Glutamatergic neuron (in vitro differentiated cells): ENCODE measurements around the gene MED12L. TPM values are rescaled to one million over a fixed set of nuclear protein-coding genes. Genes with fewer than 3 reads are reported as not detected.

ENCODE experiments used
- DNase-seq: peaks from one replicate; pipeline ENCODE4 v3.0.0; 2022
- H3K27ac Mint-ChIP-seq: one replicate; pipeline ENCODE4 v1.8.0; 2020; ENCODE audit warnings: mild to moderate bottlenecking, mixed read lengths, inconsistent platforms; ENCODE audit not compliant: unreplicated experiment
- H3K27me3 Mint-ChIP-seq: one replicate; pipeline ENCODE4 v1.8.0; 2020; ENCODE audit warnings: mild to moderate bottlenecking, moderate library complexity, mixed read lengths, inconsistent platforms; ENCODE audit not compliant: unreplicated experiment
- H3K36me3 Mint-ChIP-seq: one replicate; pipeline ENCODE4 v1.8.0; 2020; ENCODE audit warnings: mild to moderate bottlenecking, mixed read lengths, inconsistent platforms; ENCODE audit not compliant: unreplicated experiment
- H3K4me1 Mint-ChIP-seq: one replicate; pipeline ENCODE4 v1.8.0; 2020; ENCODE audit warnings: mild to moderate bottlenecking, low read depth, mixed read lengths, inconsistent platforms; ENCODE audit not compliant: unreplicated experiment
- H3K4me3 Mint-ChIP-seq: one replicate; pipeline ENCODE4 v1.8.0; 2020; ENCODE audit warnings: mild to moderate bottlenecking, mixed read lengths, inconsistent platforms; ENCODE audit not compliant: unreplicated experiment
- H3K9me3 Mint-ChIP-seq: one replicate; pipeline ENCODE4 v1.8.0; 2020; ENCODE audit warnings: mild to moderate bottlenecking, moderate library complexity, mixed read lengths, inconsistent platforms; ENCODE audit not compliant: unreplicated experiment
- CTCF ChIP-seq: fragments of 200-600 bp; sonication (generic); IDR thresholded peaks from one replicate; pipeline ENCODE4 v1.5.0; 2021; ENCODE audit not compliant: partially characterized antibody, unreplicated experiment
- total RNA-seq: library from RNA; stranded (reverse); fragmentation: NEBNext Ultra II Directional; extraction: Animal tissue kit (Norgen Biotek cat#: 25700); gene quantifications from one replicate; pipeline ENCODE4 v1.2.1, GENCODE V29; 2021; ENCODE audit not compliant: unreplicated experiment

The MED12L gene
- total RNA-seq, 1 donor from 2014 or later = 7.8 TPM

DNA sequence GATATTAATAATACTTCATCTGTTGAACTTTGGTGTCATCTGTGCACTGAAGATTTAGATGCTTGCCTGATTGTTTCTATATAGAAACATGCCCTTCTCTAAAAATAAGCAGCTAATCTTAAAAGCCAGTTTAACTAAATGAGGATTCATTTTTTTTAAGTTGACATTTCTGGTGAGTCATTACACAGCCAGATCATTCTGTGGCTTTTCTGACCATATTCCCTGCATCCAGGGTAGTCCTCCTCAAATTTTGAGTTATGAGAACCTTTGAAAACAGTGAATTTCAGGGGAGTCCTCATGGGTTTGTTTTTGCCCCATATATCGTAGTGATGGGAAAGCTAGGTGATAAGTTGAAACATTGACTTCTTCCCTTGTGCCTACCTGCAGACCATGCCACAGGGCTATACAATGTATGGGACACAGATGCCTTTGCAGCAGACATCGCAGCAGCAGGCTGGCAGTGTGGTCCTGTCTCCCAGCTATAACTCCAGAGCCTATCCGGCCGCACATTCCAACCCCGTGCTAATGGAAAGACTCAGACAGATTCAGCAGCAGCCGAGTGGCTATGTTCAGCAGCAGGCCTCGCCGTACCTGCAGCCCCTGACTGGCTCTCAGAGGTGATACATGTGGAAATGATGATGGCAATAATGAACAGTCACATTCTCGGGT lies 325.6 kb downstream of the MED12L start:
- Mint-ChIP-seq H3K27me3 (no peaks in the 10 kb centered on the region), H3K4me3 (no peak overlapping the region), H3K9me3 (no peaks in the 10 kb centered on the region), H3K4me1 (no peaks in the 10 kb centered on the region), H3K27ac (no peak overlapping the region), H3K36me3 (no peaks in the 10 kb centered on the region)
- DNase-seq = no peak
- no peak for TF ChIP-seq CTCF

DNA sequence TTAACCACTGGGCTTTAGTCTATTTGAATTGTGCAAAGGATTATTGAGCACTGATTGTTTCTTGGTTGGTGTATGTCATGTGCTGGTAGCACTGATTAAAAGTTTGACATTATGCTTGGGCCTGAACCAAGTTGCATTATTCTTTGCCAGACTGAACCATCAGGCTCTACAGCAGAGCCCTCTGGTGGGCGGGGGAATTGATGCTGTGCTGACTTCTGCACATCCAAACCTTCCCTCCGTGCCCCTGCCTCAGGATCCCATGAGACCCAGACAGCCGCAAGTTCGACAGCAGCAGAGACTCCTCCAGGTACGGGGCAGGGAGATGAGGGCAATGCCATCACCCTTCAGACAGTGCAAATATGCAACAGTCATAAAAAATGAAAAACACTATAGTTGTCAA lies 327.5 kb downstream of the MED12L start:
- no peak for DNase-seq
- Mint-ChIP-seq H3K27me3 (no peaks in the 10 kb centered on the region), H3K27ac (no peak overlapping the region), H3K36me3 (no peaks in the 10 kb centered on the region), H3K9me3 (no peaks in the 10 kb centered on the region), H3K4me1 (no peaks in the 10 kb centered on the region), H3K4me3 (no peak overlapping the region)
- no peak for TF ChIP-seq CTCF

- no peak overlapping the region for H3K27ac Mint-ChIP-seq
- H3K9me3 Mint-ChIP-seq = no peaks in the 10 kb centered on the region
- DNase-seq = no peak
- H3K27me3 Mint-ChIP-seq = no peaks in the 10 kb centered on the region
- H3K4me3 Mint-ChIP-seq = no peak overlapping the region
- TF ChIP-seq CTCF = no peak
- no peaks in the 10 kb centered on the region for H3K36me3 Mint-ChIP-seq
- H3K4me1 Mint-ChIP-seq = no peaks in the 10 kb centered on the region
Observed at GRCh38 chr3:151415289-151415688, 329.8 kb downstream of the MED12L start.

DNA sequence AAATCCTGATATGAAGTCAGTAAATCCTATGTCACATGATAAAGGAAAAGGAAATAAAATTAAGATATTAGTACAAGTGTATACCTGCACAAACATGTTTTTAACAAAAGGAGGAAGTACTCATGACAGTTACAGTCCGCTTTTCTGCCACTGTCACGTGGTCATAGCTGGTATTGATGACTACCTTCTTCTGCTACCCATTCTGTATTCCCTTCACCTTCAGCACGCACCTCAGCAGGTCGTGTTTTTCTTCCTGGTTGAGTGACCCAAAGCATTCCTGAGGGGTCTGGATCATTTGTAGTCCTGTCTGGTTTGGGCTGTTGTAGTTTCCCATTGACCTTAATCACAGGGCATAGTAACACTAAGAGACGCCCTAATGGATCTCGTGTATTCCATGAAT lies 334.3 kb downstream of the MED12L start:
- TF ChIP-seq CTCF = no peak
- Mint-ChIP-seq H3K9me3 (no peaks in the 10 kb centered on the region), H3K4me3 (no peak overlapping the region), H3K4me1 (no peaks in the 10 kb centered on the region), H3K27me3 (peaks cover 3% of the 10 kb centered on the region), H3K36me3 (no peaks in the 10 kb centered on the region), H3K27ac (no peak overlapping the region)
- no peak for DNase-seq

- TF ChIP-seq CTCF = no peak
- peaks cover 3% of the 10 kb centered on the region for H3K27me3 Mint-ChIP-seq
Observed at GRCh38 chr3:151421938-151422337, 336.5 kb downstream of the MED12L start.

More at GRCh38 chr3:151421938-151422337, 336.5 kb downstream of the MED12L start:
- Mint-ChIP-seq H3K27ac (no peak overlapping the region), H3K4me3 (no peak overlapping the region), H3K36me3 (no peaks in the 10 kb centered on the region), H3K4me1 (no peaks in the 10 kb centered on the region), H3K9me3 (peaks cover 3% of the 10 kb centered on the region)
- DNase-seq = no peak
